ENCODE results near the gene MYL12B. TPM values are rescaled to one million over a fixed set of nuclear protein-coding genes. Genes with fewer than 3 reads are reported as not detected.

Gene MYL12B
- total and polyA plus RNA-seq, 3 experiments from 2014 or later, result 251 to 1,057 (median 252) TPM

GRCh38 chr18:3245185-3245564 is 16.8 kb upstream of the MYL12B start:
- POLR2A ChIA-PET, result interaction anchor here (1.3 to 8.7 kb wide), 3 partner anchors 15 to 251 kb away, joined by 3 to 134 read pairs (median 13); partner anchors contain the start of gene MYL12B
- Mint-ChIP-seq H3K4me3 (peak overlapping the region; percentile 92 to 98 (median 94)), H3K4me1 (peaks cover 26 to 45% (median 38%) of the 10 kb centered on the region in 3 donors), H3K27me3 (peaks cover 0 to 2% of the 10 kb centered on the region in 2 donors), H3K9me3 (peaks cover 0 to 16% (median 8%) of the 10 kb centered on the region in 5 donors), H3K36me3 (peaks cover 10 to 37% (median 21%) of the 10 kb centered on the region in 3 donors), H3K27ac (peak overlapping the region; percentile 62 to 98 (median 96))
- Histone ChIP-seq H3K36me3 (ENCODE audit: insufficient read depth, low read length) (peaks cover under 1% of the 10 kb centered on the region), H3K27me3 (ENCODE audit: insufficient read depth, low read length, poor library complexity, severe bottlenecking) (no peaks in the 10 kb centered on the region), H3K9me3 (ENCODE audit: low read length) (no peaks in the 10 kb centered on the region), H3K4me3 (ENCODE audit: low read length) (peak overlapping the region; percentile 96), H3K4me1 (ENCODE audit: insufficient read depth, low read length) (peaks cover 16% of the 10 kb centered on the region), H3K27ac (ENCODE audit: low read depth, low read length) (peak overlapping the region; percentile 96)
- DNase-seq, result no peak
- CTCF ChIA-PET, result interaction anchor here (0.9 to 5.7 kb wide), 17 partner anchors 10 to 314 kb away, joined by 3 to 42 read pairs (median 6); partner anchors contain the start of gene MYL12B

GRCh38 chr18:3245853-3246634 is 15.9 kb upstream of the MYL12B start:
- Histone ChIP-seq H3K9me3 (ENCODE audit: low read length) (no peaks in the 10 kb centered on the region), H3K36me3 (ENCODE audit: insufficient read depth, low read length) (peaks cover 6% of the 10 kb centered on the region), H3K27ac (ENCODE audit: low read depth, low read length) (peak overlapping the region; percentile 96), H3K4me3 (ENCODE audit: low read length) (peak overlapping the region; percentile 96), H3K27me3 (ENCODE audit: insufficient read depth, low read length, poor library complexity, severe bottlenecking) (no peaks in the 10 kb centered on the region), H3K4me1 (ENCODE audit: insufficient read depth, low read length) (peaks cover 23% of the 10 kb centered on the region)
- Mint-ChIP-seq H3K27ac (peak overlapping the region; percentile 91 to 98 (median 97)), H3K9me3 (peaks cover 0 to 11% (median 5%) of the 10 kb centered on the region in 5 donors), H3K36me3 (peaks cover 9 to 39% (median 18%) of the 10 kb centered on the region in 3 donors), H3K27me3 (peaks cover 0 to 2% of the 10 kb centered on the region in 2 donors), H3K4me1 (peaks cover 33 to 53% (median 45%) of the 10 kb centered on the region in 3 donors), H3K4me3 (peak overlapping the region; percentile 92 to 98 (median 94))
- peak; percentile 62 to 83 (median 69) for DNase-seq
- POLR2A ChIA-PET, result interaction anchor here (0.6 to 8.7 kb wide), 10 partner anchors 15 to 348 kb away, joined by 3 to 134 read pairs (median 4); partner anchors contain the start of genes LPIN2 and MYL12B
- CTCF ChIA-PET, result interaction anchor here (0.6 to 5.7 kb wide), 36 partner anchors 8 to 420 kb away, joined by 3 to 42 read pairs (median 4); partner anchors contain the start of gene MYL12B

GRCh38 chr18:3246635-3247239 is 15.2 kb upstream of the MYL12B start:
- Histone ChIP-seq H3K36me3 (ENCODE audit: insufficient read depth, low read length) (peaks cover 6% of the 10 kb centered on the region), H3K4me3 (ENCODE audit: low read length) (peak overlapping the region; percentile 96), H3K9me3 (ENCODE audit: low read length) (no peaks in the 10 kb centered on the region), H3K27me3 (ENCODE audit: insufficient read depth, low read length, poor library complexity, severe bottlenecking) (no peaks in the 10 kb centered on the region), H3K4me1 (ENCODE audit: insufficient read depth, low read length) (peaks cover 28% of the 10 kb centered on the region), H3K27ac (ENCODE audit: low read depth, low read length) (peak overlapping the region; percentile 96)
- Mint-ChIP-seq H3K4me1 (peaks cover 38 to 59% (median 51%) of the 10 kb centered on the region in 3 donors), H3K9me3 (peaks cover 0 to 7% (median 5%) of the 10 kb centered on the region in 5 donors), H3K36me3 (peaks cover 9 to 36% (median 15%) of the 10 kb centered on the region in 3 donors), H3K4me3 (peak overlapping the region; percentile 92 to 98 (median 94)), H3K27ac (peak overlapping the region; percentile 91 to 98 (median 97)), H3K27me3 (peaks cover 0 to 2% of the 10 kb centered on the region in 2 donors)
- POLR2A ChIA-PET, result interaction anchor here (0.6 to 8.7 kb wide), 17 partner anchors 9 to 347 kb away, joined by 3 to 134 read pairs (median 5); partner anchors contain the start of gene MYL12B
- CTCF ChIA-PET, result interaction anchor here (0.6 to 5.7 kb wide), 37 partner anchors 9 to 420 kb away, joined by 3 to 42 read pairs (median 5); partner anchors contain the start of gene MYL12B
- peak in 2 of 5 donors; percentile 3 to 15 for DNase-seq

GRCh38 chr18:3247240-3248061 is 14.5 kb upstream of the MYL12B start, which contains the start of gene MYL12A:
MYL12A (plus strand) TSS chr18:3247801; CDS start chr18:3253248, 5,447 bp downstream.
- peaks cover 7 to 33% (median 8%) of the 10 kb centered on the region in 3 donors for H3K36me3 Mint-ChIP-seq
- peak within 1 kb of the TSS; percentile 96 for H3K27ac ChIP-seq (ENCODE audit: low read depth, low read length)
- H3K27me3 Mint-ChIP-seq, result peaks cover 0 to 2% of the 10 kb centered on the region in 2 donors
- no peaks in the 10 kb centered on the region for H3K9me3 Mint-ChIP-seq
- peaks cover 36% of the 10 kb centered on the region for H3K4me1 ChIP-seq (ENCODE audit: insufficient read depth, low read length)
- ChIA-PET POLR2A (interaction anchor here (0.6 to 8.7 kb wide), 30 partner anchors 8 to 642 kb away, joined by 3 to 134 read pairs (median 4); partner anchors contain the start of genes MYL12B and SMCHD1), CTCF (interaction anchor here (0.9 to 5.7 kb wide), 23 partner anchors 8 to 346 kb away, joined by 3 to 42 read pairs (median 6); partner anchors contain the start of gene MYL12B)
- H3K36me3 ChIP-seq (ENCODE audit: insufficient read depth, low read length), result peaks cover 6% of the 10 kb centered on the region
- peak within 1 kb of the TSS; percentile 91 to 98 (median 97) for H3K27ac Mint-ChIP-seq
- peak; percentile 78 to 93 (median 86) for DNase-seq
- no peaks in the 10 kb centered on the region for H3K9me3 ChIP-seq (ENCODE audit: low read length)
- no peaks in the 10 kb centered on the region for H3K27me3 ChIP-seq (ENCODE audit: insufficient read depth, low read length, poor library complexity, severe bottlenecking)
- peak within 1 kb of the TSS; percentile 96 for H3K4me3 ChIP-seq (ENCODE audit: low read length)
- H3K4me3 Mint-ChIP-seq, result peak within 1 kb of the TSS; percentile 92 to 98 (median 94)
- H3K4me1 Mint-ChIP-seq, result peaks cover 43 to 66% (median 58%) of the 10 kb centered on the region in 3 donors

GRCh38 chr18:3248062-3248657 is 13.8 kb upstream of the MYL12B start:
- H3K27ac Mint-ChIP-seq, result peak overlapping the region; percentile 85 to 98 (median 94)
- no peak for DNase-seq
- H3K9me3 ChIP-seq (ENCODE audit: low read length), result no peaks in the 10 kb centered on the region
- H3K27ac ChIP-seq (ENCODE audit: low read depth, low read length), result peak overlapping the region; percentile 96
- peaks cover 10 to 40% (median 11%) of the 10 kb centered on the region in 3 donors for H3K36me3 Mint-ChIP-seq
- no peaks in the 10 kb centered on the region for H3K27me3 ChIP-seq (ENCODE audit: insufficient read depth, low read length, poor library complexity, severe bottlenecking)
- POLR2A ChIA-PET, result interaction anchor here (0.6 to 8.7 kb wide), 21 partner anchors 8 to 643 kb away, joined by 3 to 134 read pairs (median 5); partner anchors contain the start of genes MYL12B and SMCHD1
- CTCF ChIA-PET, result interaction anchor here (0.9 to 5.7 kb wide), 15 partner anchors 8 to 346 kb away, joined by 3 to 42 read pairs (median 9); partner anchors contain the start of gene MYL12B
- peak overlapping the region; percentile 92 to 98 (median 94) for H3K4me3 Mint-ChIP-seq
- peaks cover 0 to 2% of the 10 kb centered on the region in 2 donors for H3K27me3 Mint-ChIP-seq
- peaks cover 51 to 73% (median 65%) of the 10 kb centered on the region in 3 donors for H3K4me1 Mint-ChIP-seq
- H3K36me3 ChIP-seq (ENCODE audit: insufficient read depth, low read length), result peaks cover 10% of the 10 kb centered on the region
- peak overlapping the region; percentile 96 for H3K4me3 ChIP-seq (ENCODE audit: low read length)
- H3K4me1 ChIP-seq (ENCODE audit: insufficient read depth, low read length), result peaks cover 43% of the 10 kb centered on the region
- no peaks in the 10 kb centered on the region for H3K9me3 Mint-ChIP-seq

GRCh38 chr18:3248658-3249359 is 13.1 kb upstream of the MYL12B start:
- CTCF ChIA-PET, result interaction anchor here (1.6 to 5.7 kb wide), 7 partner anchors 12 to 263 kb away, joined by 4 to 42 read pairs (median 23); partner anchors contain the start of gene MYL12B
- Histone ChIP-seq H3K27me3 (ENCODE audit: insufficient read depth, low read length, poor library complexity, severe bottlenecking) (no peaks in the 10 kb centered on the region), H3K36me3 (ENCODE audit: insufficient read depth, low read length) (peaks cover 16% of the 10 kb centered on the region), H3K9me3 (ENCODE audit: low read length) (no peaks in the 10 kb centered on the region), H3K4me3 (ENCODE audit: low read length) (peak overlapping the region; percentile 96), H3K27ac (ENCODE audit: low read depth, low read length) (peak overlapping the region; percentile 96), H3K4me1 (ENCODE audit: insufficient read depth, low read length) (peaks cover 49% of the 10 kb centered on the region)
- Mint-ChIP-seq H3K9me3 (no peaks in the 10 kb centered on the region), H3K4me1 (peaks cover 57 to 79% (median 67%) of the 10 kb centered on the region in 3 donors), H3K27me3 (peaks cover 0 to 2% of the 10 kb centered on the region in 2 donors), H3K4me3 (peak overlapping the region; percentile 92 to 98 (median 94)), H3K27ac (peak overlapping the region; percentile 85 to 98 (median 94)), H3K36me3 (peaks cover 17 to 47% (median 17%) of the 10 kb centered on the region in 3 donors)
- peak in 3 of 5 donors; percentile 19 to 65 (median 58) for DNase-seq
- POLR2A ChIA-PET, result interaction anchor here (0.8 to 8.7 kb wide), 13 partner anchors 7 to 612 kb away, joined by 3 to 134 read pairs (median 5); partner anchors contain the start of genes MYL12B and SMCHD1
